NCI-H1694 (cell line): ENCODE measurements around the gene ADIPOR1.

Experiments used
- DNase-seq: peaks from one replicate; lab custom pipeline; 2025; lab: John Stamatoyannopoulos, UW

The ADIPOR1 gene

DNA sequence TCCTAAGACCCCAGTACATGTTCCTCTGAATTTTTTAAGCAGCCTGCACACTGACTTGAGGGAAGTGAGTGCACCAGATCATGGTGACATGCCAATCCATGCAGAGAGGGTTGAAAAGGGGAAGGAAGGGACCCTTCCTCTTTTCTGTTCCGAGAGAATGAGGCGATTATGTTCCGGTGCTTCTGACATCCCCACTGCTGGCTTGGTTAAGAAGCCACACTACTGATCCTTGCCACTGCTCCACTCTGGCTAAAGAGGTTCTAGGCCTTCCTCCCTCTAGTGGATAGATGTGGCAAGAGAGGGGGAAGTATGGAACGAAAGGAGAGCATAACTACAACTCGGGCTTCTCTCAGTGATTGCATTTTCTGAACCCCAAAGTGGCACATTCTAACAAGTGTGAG is 10.8 kb upstream of the ADIPOR1 start:
- peak; percentile 40 for DNase-seq

DNA sequence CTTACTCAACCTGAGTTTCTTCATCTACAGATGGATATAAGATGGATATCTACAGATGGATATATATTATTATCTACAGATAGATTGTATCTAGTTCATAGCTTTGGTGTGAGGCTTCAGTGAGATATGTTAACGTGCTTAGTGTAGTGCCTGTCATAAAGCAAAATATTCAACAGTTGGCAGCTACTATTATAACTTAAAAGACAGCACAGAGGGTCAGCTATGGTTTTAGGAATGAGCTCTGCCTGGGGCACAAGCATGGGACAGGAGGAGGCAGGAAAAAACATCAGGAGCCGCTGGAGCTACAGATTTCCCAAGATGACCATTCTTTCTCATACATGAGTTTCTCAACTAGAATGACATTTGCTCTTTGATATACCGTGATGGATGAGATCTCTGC is 10.2 kb upstream of the ADIPOR1 start:
- DNase-seq = no peak

DNA sequence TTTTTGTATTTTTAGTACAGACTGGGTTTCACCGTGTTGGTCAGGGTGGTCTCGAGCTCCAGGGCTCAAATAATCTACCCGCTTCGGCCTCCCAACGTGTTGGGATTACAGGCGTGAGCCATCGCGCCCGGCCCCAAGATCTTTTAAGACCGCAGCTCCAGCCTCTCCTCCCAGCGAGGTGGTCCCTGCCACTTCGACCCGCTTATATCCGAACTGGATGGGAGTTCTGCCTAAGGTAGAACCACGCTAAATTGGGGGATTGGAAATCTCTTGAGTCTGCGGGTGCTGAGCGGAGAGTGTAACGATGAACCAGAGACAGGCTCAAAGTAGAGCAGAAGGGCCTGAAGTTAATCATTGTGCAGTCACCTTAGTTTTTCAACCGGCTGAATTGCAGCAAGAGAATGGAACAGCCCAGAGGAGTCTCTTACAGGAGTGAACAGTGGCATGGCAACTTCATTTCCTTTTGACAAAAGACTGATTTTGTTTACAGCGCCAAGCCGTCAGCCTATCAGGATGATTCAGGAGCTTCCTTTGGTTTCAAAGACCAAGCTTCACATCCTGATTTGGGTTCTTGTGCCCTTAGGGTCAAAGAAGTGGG is 9.7 kb upstream of the ADIPOR1 start:
- DNase-seq = no peak

DNA sequence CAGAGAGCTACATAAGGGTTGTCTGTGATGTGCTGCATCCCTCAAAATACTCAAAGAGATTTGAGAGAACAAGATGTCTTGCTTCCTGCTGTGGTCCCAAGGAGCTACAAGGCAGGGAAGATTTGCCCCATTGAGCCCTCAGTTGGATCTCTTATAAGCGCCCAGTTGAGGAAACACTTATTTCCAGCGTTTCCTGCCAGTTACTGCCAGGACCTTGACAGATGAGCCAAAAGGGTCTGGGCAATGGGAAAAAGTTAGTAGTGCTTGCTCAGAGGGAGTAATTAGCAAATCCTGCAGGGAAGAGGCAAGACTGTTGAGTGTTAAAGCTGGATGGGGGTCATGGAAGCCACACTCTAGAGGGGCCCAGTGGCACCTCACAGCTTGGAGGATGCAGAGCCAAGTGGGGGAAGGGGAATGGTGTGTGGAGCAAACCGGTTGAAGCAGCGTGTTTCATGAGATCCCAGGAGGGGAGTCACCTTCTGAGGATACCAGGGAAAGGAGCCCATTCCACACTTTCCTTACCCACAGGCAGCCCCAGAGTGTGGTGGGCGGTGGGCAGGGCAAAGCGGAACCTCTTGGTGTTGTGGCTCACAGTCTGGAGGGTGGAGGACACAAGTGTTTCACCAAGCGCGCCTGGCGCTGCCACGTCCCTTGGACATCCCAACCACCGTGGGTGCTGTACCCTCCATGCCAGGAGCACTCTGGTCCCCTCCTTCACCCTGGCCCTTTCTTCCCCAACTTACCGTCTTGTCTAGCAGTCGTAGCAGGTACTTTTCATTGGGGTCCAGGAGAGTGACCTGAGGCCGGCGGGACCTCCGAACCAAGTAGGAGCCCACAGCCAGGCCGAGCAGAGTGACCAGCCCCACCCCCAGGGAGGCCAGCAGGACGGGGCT is 8.1 kb upstream of the ADIPOR1 start:
- no peak for DNase-seq

DNA sequence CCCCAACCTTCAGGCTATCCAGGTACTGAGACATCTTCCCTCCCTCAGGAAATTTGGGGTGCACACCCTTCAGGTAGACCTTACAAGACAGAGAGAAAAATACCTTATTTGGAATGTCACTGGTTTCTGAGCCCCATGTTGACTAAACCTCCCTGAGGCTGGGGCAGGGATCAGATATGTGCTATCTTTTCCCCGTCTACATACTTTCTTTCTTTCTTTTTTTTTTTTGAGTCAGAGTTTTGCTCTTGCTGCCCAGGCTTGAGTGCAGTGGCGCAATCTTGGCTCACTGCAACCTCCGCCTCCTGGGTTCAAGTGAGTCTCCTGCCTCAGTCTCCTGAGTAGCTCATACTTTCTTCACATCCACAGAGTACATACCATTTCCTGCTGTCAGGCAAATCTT is 7.3 kb upstream of the ADIPOR1 start:
- no peak for DNase-seq

DNA sequence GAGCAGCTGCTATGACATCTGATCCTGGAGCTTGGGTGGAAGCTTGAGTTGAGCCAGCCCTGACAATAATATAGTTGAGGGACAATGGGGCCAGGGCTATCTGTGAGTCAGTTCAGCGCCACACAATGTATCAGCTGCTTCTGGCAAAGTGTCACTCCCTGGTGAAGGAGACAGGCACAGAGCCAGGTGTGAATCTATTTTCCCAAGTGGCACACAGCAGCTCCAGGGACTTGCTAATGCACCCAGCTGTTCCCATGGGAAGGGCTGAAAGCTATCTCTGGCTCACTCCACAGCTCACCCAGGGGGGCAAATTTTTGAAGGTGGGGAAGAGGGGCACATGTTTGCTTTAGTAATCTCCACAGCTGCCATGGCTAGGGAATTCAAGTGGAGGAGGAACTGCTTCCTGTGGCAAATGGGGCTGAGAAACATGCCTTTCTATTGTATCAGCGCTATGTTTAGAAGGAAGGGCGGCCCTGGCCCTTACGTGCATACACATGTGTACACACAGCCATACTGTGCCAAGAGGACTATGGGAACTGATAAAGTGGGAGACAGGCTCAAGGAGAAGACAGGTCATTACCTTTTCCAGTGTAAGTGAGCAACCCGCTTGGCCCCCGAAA is 6.8 kb upstream of the ADIPOR1 start:
- no peak for DNase-seq

DNA sequence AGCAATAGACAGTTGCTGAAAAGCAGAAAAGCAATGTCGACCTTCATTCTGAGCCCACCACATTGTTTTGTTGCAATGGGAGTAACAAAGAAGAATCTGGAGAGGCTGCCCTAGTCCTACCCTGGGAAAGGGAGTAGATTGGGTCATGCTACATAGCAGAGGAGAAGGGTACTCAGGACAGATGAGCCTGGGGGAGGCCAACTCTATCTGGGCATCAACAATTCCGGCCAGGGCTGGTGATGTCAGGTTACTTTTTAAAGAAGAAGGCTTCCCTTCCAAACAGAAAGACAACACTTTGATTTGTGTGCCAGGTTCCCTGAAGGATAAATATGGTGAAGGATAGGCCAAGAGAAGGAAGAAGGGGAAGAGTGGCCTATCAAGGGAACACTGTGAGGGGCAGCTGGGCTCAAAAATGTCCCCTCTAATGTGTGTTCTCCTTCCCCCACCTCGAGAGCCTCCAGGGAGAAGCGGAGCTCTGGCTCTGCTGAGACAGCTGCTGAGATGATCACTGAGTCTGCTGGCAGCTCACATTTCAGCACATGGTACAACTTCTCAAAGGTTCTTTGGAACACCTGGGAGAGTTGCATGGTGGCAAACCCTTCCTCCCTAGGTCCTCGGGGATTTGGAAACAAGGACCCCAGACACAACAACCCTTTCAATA is 3.2 kb upstream of the ADIPOR1 start:
- DNase-seq = no peak

DNA sequence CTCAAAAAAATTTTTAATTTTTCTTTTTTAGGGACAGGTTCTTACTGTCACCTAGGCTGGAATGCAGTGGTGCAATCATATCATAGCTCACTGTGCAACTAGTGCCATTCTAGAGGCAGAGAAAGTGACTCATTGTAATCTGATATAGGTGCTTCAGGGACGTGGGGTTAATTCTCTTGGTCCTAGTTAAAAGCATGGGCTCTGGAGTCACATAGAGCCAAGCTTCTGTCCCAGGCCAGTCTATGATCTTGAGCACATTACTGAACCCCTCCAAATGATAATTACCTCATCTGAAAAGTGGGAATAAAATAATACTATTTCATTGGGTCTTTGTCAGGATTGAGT is 1.1 kb upstream of the ADIPOR1 start:
- no peak for DNase-seq

DNA sequence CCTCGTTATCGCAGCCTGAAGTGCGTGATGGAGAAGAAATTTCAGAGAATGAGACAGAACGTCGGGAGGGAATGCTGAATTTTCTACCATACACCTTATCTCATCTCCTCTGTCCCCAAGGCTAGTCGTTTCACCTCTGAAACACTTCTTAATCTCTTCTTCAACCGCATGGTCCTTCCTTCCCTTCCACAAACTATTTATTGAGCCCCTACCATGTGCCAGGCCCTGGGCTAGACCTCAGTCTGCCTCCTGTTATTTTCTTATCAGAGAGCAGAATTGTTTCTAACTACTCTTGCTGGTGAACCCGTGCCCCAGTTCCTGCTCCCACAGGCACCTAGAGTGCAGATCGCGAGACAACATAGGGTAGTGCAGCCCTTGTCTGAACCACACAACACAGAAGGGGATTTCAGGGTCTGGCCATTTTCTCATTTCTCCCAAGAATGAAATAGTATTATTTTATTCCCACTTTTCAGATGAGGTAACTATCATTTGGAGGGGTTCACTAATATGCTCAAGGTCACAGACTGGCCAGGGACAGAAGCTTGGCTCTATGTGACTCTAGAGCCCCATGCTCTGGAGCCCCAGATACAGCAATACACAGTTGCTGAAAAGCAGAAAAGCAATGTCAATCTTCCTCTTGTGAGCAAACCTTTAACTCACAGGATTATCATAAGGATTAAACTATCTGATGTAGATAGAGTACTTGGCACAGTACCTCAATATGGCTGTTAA is 598 bp upstream of the ADIPOR1 start:
- DNase-seq = no peak

DNA sequence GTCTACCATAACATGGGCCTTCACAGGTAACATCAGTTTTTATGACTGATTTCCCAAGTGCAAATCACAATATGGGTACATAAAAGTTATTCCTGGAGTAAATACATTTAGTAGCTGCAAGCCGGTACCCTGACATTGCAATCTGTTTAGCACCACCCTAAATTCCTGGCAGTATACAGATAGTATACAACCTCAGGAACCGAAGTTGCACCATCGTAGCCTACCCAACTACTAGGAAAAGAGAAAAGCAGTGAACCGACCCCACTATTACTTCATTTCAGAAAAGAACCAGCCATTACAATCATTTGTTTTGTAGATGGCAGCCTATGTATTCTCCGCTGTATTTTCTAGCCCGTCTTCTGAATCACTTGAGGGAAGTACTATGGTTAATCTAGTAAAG is 1.1 kb downstream of the ADIPOR1 start:
- DNase-seq = no peak

DNA sequence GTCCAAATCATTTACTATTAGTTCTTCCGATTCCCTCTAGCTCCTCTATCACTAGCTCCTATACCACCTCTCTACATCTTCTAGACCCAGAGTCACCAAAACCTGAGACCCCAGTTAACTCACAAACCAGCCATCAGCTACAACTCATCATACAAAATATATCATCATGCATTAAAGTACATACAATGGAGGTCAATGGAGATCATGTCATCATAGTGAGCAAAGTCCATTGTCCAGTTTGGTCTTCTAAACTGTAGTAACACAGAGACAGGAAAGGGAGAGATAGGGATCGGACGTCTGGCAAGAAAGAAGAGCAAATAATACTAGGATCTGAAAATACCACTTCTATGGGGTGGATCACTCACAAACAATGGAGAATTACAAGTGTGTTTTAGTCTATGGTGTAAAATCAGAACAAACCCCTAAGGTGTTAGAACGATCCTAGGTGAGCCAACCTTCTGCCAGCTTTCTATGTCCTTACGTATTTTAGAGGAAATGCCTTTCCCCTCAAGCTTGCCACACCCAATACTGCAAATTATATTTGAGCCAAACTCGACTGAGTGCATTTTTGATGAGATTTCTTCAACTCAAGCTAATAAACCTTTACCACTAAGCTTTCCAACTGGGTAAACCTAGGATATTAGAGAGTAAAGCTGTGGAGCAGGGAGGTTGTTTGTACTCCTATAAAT is 3.9 kb downstream of the ADIPOR1 start:
- no peak for DNase-seq

DNA sequence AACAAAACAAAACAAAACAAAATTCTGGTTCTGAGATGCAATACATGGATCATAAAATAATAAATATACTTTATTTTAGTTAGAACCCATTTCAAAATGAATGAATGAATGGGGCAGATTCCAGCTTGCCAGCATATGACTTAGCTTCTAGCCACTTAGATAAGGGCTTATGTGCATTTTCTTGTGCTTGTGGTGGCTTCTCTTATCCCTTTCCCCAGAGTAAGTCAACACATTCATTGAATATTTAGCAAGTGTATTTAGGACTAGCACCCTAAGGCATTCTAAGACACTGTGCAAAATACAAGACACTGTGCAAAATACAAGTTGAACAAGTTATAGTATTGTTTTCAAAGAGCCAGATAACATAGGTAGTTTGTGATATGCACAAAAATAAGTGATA is 4.7 kb downstream of the ADIPOR1 start:
- DNase-seq = no peak

DNA sequence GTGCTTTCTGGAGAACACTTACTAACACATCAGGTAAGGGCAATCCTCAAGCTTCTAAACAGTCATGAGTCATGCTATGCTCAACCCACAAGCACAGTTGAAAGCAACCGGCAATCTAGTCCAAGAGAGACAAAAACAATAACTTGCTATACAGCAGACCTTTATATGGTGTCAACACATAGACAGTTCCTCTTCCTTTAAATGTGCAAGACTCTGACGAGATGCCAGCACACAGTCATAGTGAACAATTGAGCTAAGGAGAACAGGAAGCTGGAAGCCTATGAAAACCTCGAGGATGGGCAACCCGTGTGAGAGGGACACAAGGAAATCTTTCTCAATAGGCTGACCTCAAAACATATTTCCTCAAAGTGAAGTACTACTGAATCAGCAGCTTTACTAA is 5.3 kb downstream of the ADIPOR1 start:
- DNase-seq = no peak

DNA sequence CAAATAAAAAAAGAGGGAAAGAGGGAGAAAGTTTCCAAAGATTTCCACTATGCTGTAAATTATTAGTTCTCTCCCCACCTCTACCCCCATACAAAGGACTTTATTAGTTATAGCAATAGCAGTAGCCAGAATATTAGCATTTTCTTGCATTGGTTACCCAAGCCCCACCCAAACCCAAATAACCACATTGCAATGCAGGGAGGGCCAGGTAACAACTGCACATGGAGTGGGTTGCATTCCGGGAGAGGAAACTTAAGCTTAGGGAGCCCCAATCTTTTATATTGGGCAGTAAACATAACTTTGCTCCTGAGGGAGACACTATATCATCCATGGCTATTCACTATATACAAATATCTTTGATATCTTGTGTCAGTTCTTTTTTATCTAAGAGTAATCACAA is 6.0 kb downstream of the ADIPOR1 start:
- no peak for DNase-seq

DNA sequence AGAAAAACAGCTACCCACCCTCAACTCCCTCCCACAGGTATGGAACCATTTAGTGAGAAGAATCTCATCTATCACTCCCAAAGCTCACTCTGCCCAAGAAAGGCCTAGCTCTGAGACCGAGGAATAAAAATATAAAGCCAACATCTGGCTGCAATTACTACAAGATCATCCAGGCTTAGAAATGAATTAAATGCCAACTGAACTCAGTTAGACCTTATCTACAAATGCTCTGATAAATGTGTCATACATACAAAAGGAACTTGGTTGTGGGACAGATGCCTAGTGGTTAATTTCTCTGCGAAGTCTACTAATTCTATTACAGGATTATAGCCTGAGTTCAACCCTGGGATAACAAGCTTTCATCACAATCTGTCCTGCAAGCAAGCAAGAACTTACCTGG is 6.7 kb downstream of the ADIPOR1 start:
- no peak for DNase-seq

DNA sequence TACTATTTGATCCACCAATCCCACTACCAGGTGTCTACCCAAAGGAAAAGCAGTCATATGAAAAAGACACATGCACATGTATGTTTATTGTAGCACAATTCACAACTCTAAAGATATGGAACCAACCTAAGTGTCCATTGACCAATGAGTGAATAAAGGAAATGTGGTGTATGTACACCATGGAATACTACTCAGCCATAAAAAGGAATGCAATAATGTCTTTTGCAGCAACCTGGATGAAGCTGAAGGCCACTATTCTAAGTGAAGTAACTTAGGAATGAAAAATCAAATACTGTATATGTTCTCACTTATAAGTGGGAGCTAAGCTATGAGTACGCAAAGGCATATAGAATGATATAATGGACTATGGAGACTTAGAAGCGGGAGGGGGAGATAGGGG is 12.6 kb downstream of the ADIPOR1 start:
- no peak for DNase-seq

DNA sequence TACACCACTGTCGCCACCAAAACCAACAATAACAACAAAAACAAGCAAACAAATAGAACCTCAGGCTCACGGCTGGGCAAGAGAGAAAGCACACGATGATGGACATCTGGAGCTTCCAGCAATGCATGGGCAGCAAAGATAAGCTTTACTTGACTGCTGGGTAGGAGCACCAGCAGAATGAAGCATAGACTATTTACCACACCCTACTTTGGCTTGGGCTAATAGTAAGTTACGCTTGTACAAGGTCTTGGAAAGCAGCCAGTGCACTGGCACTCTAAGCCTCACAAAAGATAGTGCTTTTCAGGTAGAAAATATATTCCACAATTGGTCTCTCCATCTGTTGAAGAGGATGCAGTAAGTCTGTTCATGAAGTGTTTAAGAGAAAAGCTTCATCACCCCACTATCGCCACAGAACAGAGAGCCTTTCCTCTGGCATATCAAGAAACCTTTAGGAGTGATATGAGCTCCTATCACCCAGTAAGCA is 13.6 kb downstream of the ADIPOR1 start:
- DNase-seq = no peak

DNA sequence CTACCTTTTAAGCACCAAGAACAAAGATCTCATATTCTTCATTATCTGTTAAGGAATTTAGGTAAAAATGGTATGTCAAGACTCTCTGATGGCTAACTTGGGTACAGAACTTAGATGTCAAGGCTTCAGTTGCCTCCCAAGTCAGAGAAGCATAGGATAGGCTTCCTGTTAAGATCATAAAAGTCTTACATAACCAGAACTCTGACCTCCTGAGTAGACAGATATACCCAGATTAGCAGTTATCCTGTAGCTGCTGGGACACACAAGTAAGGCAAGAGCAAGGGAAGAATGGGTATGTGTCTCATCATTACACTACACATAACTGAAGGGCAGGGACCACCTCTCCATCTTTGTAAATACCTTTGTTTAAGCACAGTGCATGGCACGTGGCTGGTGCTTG is 15.7 kb downstream of the ADIPOR1 start:
- DNase-seq = no peak

DNA sequence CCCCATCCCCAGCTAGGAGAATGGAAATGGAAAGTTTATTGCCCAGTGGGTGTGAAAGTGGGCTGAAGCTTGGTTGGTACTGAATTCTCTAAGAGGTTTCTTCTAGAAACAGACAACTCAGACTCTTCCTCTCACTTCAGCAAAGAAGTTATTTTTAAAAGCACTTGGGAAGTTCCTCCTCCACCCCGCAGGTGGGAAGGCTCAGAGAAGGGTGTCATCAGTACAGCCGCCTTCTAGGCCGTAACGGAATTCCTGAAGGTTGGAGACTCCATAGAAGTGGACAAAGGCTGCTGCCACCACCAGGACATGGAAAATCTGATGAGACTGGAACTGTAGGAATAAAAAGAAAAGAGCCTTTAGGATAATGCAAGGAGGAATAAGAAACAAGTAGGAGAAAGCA is 16.7 kb downstream of the ADIPOR1 start:
- DNase-seq = no peak

DNA sequence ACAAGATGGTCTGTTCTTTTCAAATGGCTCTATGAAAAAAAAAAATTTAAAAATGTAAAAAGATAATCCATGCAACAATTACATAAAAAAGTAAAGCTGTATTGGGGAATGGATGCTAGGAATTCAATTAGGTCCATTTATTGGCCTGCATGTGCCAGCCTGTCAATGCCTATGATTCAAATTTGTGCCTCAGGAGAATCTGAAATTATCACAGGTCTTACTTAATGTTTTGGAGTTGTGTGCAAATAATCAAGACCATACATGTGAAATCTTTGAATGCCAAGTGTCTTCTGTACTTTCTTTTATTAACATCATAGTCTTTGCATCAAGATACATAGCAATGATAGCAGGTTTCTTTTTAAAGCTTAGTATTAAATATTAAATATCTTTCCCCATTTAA is 17.6 kb downstream of the ADIPOR1 start:
- no peak for DNase-seq

DNA sequence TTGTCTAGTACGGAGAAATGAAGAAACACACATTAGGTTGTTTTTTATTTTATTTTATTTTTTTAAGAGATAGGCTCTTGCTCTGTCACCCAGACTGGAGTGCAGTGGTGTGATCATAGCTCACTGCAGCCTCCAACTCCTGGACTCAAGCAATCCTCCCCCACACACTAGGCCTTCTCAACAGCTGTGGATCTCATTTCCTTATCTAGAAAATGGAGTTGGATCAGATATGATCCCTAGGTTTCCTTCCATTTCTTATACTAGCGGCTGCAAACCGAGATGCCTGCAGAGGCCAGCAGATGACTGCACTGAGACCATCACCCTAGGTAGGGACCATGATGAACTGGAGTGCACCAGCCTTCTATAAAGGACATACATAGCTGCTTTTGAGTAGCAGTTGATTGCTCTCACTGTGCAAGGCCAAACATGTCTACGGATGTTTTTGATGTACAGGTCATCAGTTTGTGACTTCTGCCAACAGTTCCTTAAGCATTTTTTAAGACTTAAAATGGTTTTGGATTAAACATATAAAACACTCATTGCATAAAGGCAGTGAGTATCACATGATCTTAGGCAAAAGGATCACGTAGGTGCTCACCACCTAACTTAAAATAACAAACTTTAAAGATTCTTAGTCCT is 19.7 kb downstream of the ADIPOR1 start:
- no peak for DNase-seq
